PC-9 (cell line): ENCODE data around the gene ADCY2. TPM values are rescaled to one million over a fixed set of nuclear protein-coding genes. Genes with fewer than 3 reads are reported as not detected.

ENCODE experiments used
- BruUV-seq: library from RNA; stranded (reverse); fragments of 400-500 nt; replicated peaks from 2 replicates; lab custom pipeline; 2021; lab: Mats Ljungman, UMichigan
- CTCF ChIA-PET: fragments of 300-600 bp; sonication (Branson Sonifier 250); formaldehyde crosslinking; loops from one replicate; lab custom pipeline; 2022; ENCODE audit warnings: antibody characterized with exemption; lab: Charles Lee
- POLR2A ChIA-PET: fragments of 300-600 bp; sonication (Branson Sonifier 250); formaldehyde crosslinking; loops from one replicate; lab custom pipeline; 2022; ENCODE audit warnings: antibody characterized with exemption; ENCODE audit not compliant: unreplicated experiment; lab: Charles Lee
- DNase-seq, 2 experiments: peaks; one replicate each; pipeline versions ENCODE4 v3.0.0 to v3.0.0-alpha.2; 2015 to 2022; ENCODE audit warnings: mixed read lengths in 1 of 2
- H2AFZ ChIP-seq: fragments of 200-600 bp; sonication (generic); 2 replicates; pipeline ENCODE4 v1.8.1; 2017; ENCODE audit warnings: antibody characterized with exemption
- H3F3A ChIP-seq: fragments of 200-600 bp; sonication (generic); 2 replicates; pipeline ENCODE4 v1.8.1; 2017; ENCODE audit warnings: antibody characterized with exemption, mild to moderate bottlenecking, low read depth; ENCODE audit not compliant: insufficient read depth
- H3K27ac ChIP-seq: fragments of 200-600 bp; sonication (generic); 2 replicates; pipeline ENCODE4 v1.6.1; 2016; ENCODE audit warnings: mixed run types
- H3K27me3 ChIP-seq: fragments of 200-600 bp; sonication (generic); 2 replicates; pipeline ENCODE4 v1.6.1; 2016; ENCODE audit warnings: low read depth, mixed run types; ENCODE audit not compliant: insufficient read depth
- H3K36me3 ChIP-seq: fragments of 200-600 bp; sonication (generic); 2 replicates; pipeline ENCODE4 v1.6.1; 2016; ENCODE audit warnings: low read depth, mixed run types
- H3K4me1 ChIP-seq: fragments of 200-600 bp; sonication (generic); replicated peaks from 2 replicates; pipeline ENCODE4 v1.6.1; 2016; ENCODE audit warnings: mixed run types; ENCODE audit not compliant: insufficient read depth
- H3K4me2 ChIP-seq: fragments of 200-600 bp; sonication (generic); 2 replicates; pipeline ENCODE4 v1.6.1; 2017; ENCODE audit warnings: mixed run types
- H3K4me3 ChIP-seq: fragments of 200-600 bp; sonication (generic); 2 replicates; pipeline ENCODE4 v1.6.1; 2016; ENCODE audit warnings: mixed run types
- H3K79me2 ChIP-seq: fragments of 200-600 bp; sonication (generic); 2 replicates; pipeline ENCODE4 v1.6.1; 2017; ENCODE audit warnings: low read depth, mixed run types
- H3K9me2 ChIP-seq: fragments of 200-600 bp; sonication (generic); 2 replicates; pipeline ENCODE4 v1.8.1; 2017; ENCODE audit warnings: mild to moderate bottlenecking; ENCODE audit not compliant: insufficient read depth
- H3K9me3 ChIP-seq: fragments of 200-600 bp; sonication (generic); 2 replicates; pipeline ENCODE4 v1.8.1; 2016; ENCODE audit warnings: low read depth; ENCODE audit not compliant: insufficient read depth
- H4K20me1 ChIP-seq: fragments of 200-600 bp; sonication (generic); 2 replicates; pipeline ENCODE4 v1.8.1; 2017; ENCODE audit not compliant: insufficient read depth
- EZH2 ChIP-seq: fragments of 200-600 bp; sonication (generic); IDR thresholded peaks from 2 replicates; pipeline ENCODE4 v1.8.0; 2017; ENCODE audit warnings: antibody characterized with exemption, low read depth
- intact Hi-C: fragments of 100-400 bp; cut with micrococcal nuclease; formaldehyde crosslinking; loops from one replicate; pipeline ENCODE4 v1.10.0; 2022; ENCODE audit not compliant: unreplicated experiment
- total RNA-seq: library from RNA; stranded (reverse); gene quantifications from 2 replicates; pipeline ENCODE4 v1.2.3, GENCODE V29; 2021
- TF ChIP-seq, protein P1 (sequence below): fragments of 200-600 bp; sonication (generic); conservative IDR thresholded peaks from 2 replicates; pipeline ENCODE4 v1.6.1; 2017; ENCODE audit warnings: mixed run types, antibody characterized with exemption, mild to moderate bottlenecking, moderate library complexity

Gene ADCY2
- total RNA-seq, 1 experiment from 2014 or later = not detected

GRCh38 chr5:7803937-7804336, 408.0 kb downstream of the ADCY2 start:
- POLR2A ChIA-PET = no interaction called here
- CTCF ChIA-PET = no interaction called here

GRCh38 chr5:7805379-7805778, 409.4 kb downstream of the ADCY2 start:
- intact Hi-C loops = no loop called here

More at GRCh38 chr5:7803937-7804336, 408.0 kb downstream of the ADCY2 start:
- H3F3A ChIP-seq = no peaks in the 10 kb centered on the region
- no TSS peak for BruUV-seq
- no peaks in the 10 kb centered on the region for H3K79me2 ChIP-seq
- H2AFZ ChIP-seq = no peak overlapping the region
- no peaks in the 10 kb centered on the region for H3K9me3 ChIP-seq
- no peaks in the 10 kb centered on the region for H3K36me3 ChIP-seq
- H3K27me3 ChIP-seq = peaks cover 72% of the 10 kb centered on the region
- H3K27ac ChIP-seq = no peak overlapping the region
- H3K4me3 ChIP-seq = no peak overlapping the region
- TF ChIP-seq EZH2 = no peak
- TF ChIP-seq, protein P1, sequence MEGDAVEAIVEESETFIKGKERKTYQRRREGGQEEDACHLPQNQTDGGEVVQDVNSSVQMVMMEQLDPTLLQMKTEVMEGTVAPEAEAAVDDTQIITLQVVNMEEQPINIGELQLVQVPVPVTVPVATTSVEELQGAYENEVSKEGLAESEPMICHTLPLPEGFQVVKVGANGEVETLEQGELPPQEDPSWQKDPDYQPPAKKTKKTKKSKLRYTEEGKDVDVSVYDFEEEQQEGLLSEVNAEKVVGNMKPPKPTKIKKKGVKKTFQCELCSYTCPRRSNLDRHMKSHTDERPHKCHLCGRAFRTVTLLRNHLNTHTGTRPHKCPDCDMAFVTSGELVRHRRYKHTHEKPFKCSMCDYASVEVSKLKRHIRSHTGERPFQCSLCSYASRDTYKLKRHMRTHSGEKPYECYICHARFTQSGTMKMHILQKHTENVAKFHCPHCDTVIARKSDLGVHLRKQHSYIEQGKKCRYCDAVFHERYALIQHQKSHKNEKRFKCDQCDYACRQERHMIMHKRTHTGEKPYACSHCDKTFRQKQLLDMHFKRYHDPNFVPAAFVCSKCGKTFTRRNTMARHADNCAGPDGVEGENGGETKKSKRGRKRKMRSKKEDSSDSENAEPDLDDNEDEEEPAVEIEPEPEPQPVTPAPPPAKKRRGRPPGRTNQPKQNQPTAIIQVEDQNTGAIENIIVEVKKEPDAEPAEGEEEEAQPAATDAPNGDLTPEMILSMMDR = no peak
- H4K20me1 ChIP-seq = no peaks in the 10 kb centered on the region
- DNase-seq = no peak
- no peak overlapping the region for H3K4me2 ChIP-seq
- H3K4me1 ChIP-seq = no peaks in the 10 kb centered on the region
- no peaks in the 10 kb centered on the region for H3K9me2 ChIP-seq
- intact Hi-C loops = no loop called here

DNA sequence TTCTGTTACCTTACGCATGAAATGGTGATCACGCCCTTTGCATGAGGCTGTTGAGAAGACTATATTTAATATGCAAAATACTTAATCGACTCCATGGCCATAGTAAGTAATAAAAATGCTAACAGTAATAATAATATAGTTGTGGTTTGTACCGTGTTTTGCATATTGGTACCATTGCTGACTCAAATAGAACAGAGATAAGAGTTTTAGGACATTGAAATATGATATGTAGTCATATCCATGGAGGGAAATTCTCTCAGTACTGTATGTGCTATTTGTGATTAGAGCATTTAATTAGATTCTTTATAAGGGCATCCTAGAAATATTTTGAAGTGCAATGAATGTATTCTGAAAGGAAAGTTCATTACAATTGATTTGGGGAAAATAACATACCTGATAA, 413.1 kb downstream of the ADCY2 start:
- CTCF ChIA-PET = no interaction called here
- POLR2A ChIA-PET = no interaction called here
- TF ChIP-seq, protein P1 = no peak
- no peak for TF ChIP-seq EZH2
- no peak overlapping the region for H3K4me2 ChIP-seq
- 0 out of 2 replicates have a peak, but pooled peaks cover 2% of the 10 kb centered on the region for H4K20me1 ChIP-seq
- intact Hi-C loops = no loop called here
- no peaks in the 10 kb centered on the region for H3F3A ChIP-seq
- H3K36me3 ChIP-seq = no peaks in the 10 kb centered on the region
- no peaks in the 10 kb centered on the region; the same call in 1 of the 2 replicates for H3K9me2 ChIP-seq
- no peak for DNase-seq
- H3K9me3 ChIP-seq = no peaks in the 10 kb centered on the region
- H3K27ac ChIP-seq = no peak overlapping the region
- no TSS peak for BruUV-seq
- H3K27me3 ChIP-seq = peaks cover 70% of the 10 kb centered on the region
- H3K79me2 ChIP-seq = no peaks in the 10 kb centered on the region
- H3K4me3 ChIP-seq = no peak overlapping the region
- no peak overlapping the region for H2AFZ ChIP-seq
- H3K4me1 ChIP-seq = no peaks in the 10 kb centered on the region

More at GRCh38 chr5:7805379-7805778, 409.4 kb downstream of the ADCY2 start:
- Histone ChIP-seq H3K9me2 (no peaks in the 10 kb centered on the region), H3K4me2 (no peak overlapping the region), H3K27me3 (peaks cover 69% of the 10 kb centered on the region), H3K4me1 (no peaks in the 10 kb centered on the region), H3K79me2 (no peaks in the 10 kb centered on the region), H3K9me3 (no peaks in the 10 kb centered on the region), H4K20me1 (no peaks in the 10 kb centered on the region), H3K4me3 (no peak overlapping the region), H3K36me3 (no peaks in the 10 kb centered on the region), H3K27ac (no peak overlapping the region), H3F3A (no peaks in the 10 kb centered on the region), H2AFZ (no peak overlapping the region)
- ChIA-PET POLR2A (no interaction called here), CTCF (no interaction called here)
- DNase-seq = peak in 1 of 2 experiments; percentile 23
- no TSS peak for BruUV-seq
- TF ChIP-seq, protein P1 = peak; percentile 45; the same call in 1 of the 2 replicates
- no peak for TF ChIP-seq EZH2
